ENCODE measurements around the gene WASF2.

WASF2 gene

GRCh38 chr1:27491748-27492700, 2.1 kb upstream of the WASF2 start:
- H4K20me1 ChIP-seq (ENCODE audit: insufficient read depth, low read length): peaks cover 8% of the 10 kb centered on the region; the same call in 1 of the 2 replicates
- TF ChIP-seq EZH2 (IDR thresholded peaks at IDR 0.05; ENCODE audit: borderline replicate concordance, low read depth, low read length, severe bottlenecking): no peak
- TF ChIP-seq CTCF (IDR thresholded peaks at IDR 0.05; ENCODE audit: borderline replicate concordance, extremely low read depth, low read length, poor library complexity, severe bottlenecking): no peak
- no peak overlapping the region for H3K9ac ChIP-seq (ENCODE audit: low read depth, low read length)
- no peaks in the 10 kb centered on the region for H3K27me3 ChIP-seq (ENCODE audit: insufficient read depth, low read length, poor library complexity)
- no peak for DNase-seq
- H3K36me3 ChIP-seq (ENCODE audit: insufficient read depth, low read length): peaks cover 3% of the 10 kb centered on the region; the same call in 1 of the 2 replicates
- no peak for ATAC-seq (ENCODE audit: insufficient read depth, low read depth)
- no peak overlapping the region for H3K4me2 ChIP-seq (ENCODE audit: insufficient read depth, low read length)
- no peaks in the 10 kb centered on the region for H3K9me3 ChIP-seq (ENCODE audit: insufficient read depth, low read length, severe bottlenecking)
- peaks cover 28% of the 10 kb centered on the region for H3K79me2 ChIP-seq (ENCODE audit: insufficient read depth, low read length)
- peak overlapping the region; percentile 64 for H2AFZ ChIP-seq (ENCODE audit: low read depth, low read length)
- H3K4me3 ChIP-seq (ENCODE audit: low read depth in 1 of 2, low read length in 2 of 2): no peak overlapping the region
- H3K27ac ChIP-seq (ENCODE audit: low read length): no peak overlapping the region
- peaks cover 22% of the 10 kb centered on the region for H3K4me1 ChIP-seq (ENCODE audit: insufficient read depth, low read length)

GRCh38 chr1:27489501-27489972, 430 bp downstream of the WASF2 start:
- no peaks in the 10 kb centered on the region for H3K27me3 ChIP-seq (ENCODE audit: insufficient read depth, low read length, poor library complexity)
- ATAC-seq (ENCODE audit: insufficient read depth, low read depth) (peak; percentile 51), DNase-seq (peak; percentile 46)
- peak overlapping the region; percentile 96 for H3K4me2 ChIP-seq (ENCODE audit: insufficient read depth, low read length)
- H3K4me3 ChIP-seq (ENCODE audit: low read depth in 1 of 2, low read length in 2 of 2): peak overlapping the region; percentile 68 to 95
- peak overlapping the region; percentile 83 for H2AFZ ChIP-seq (ENCODE audit: low read depth, low read length)
- peak overlapping the region; percentile 79 for H3K27ac ChIP-seq (ENCODE audit: low read length)
- TF ChIP-seq CTCF (IDR thresholded peaks at IDR 0.05; ENCODE audit: borderline replicate concordance, extremely low read depth, low read length, poor library complexity, severe bottlenecking): no peak
- no peak for TF ChIP-seq EZH2 (IDR thresholded peaks at IDR 0.05; ENCODE audit: borderline replicate concordance, low read depth, low read length, severe bottlenecking)
- peak overlapping the region; percentile 91 for H3K9ac ChIP-seq (ENCODE audit: low read depth, low read length)
- H3K4me1 ChIP-seq (ENCODE audit: insufficient read depth, low read length): peaks cover 22% of the 10 kb centered on the region
- H3K79me2 ChIP-seq (ENCODE audit: insufficient read depth, low read length): peaks cover 50% of the 10 kb centered on the region
- H3K36me3 ChIP-seq (ENCODE audit: insufficient read depth, low read length): peaks cover 3% of the 10 kb centered on the region; the same call in 1 of the 2 replicates
- peaks cover 8% of the 10 kb centered on the region; the same call in 1 of the 2 replicates for H4K20me1 ChIP-seq (ENCODE audit: insufficient read depth, low read length)
- no peaks in the 10 kb centered on the region for H3K9me3 ChIP-seq (ENCODE audit: insufficient read depth, low read length, severe bottlenecking)

GRCh38 chr1:27487966-27488884, 1.7 kb downstream of the WASF2 start:
- Histone ChIP-seq H3K79me2 (ENCODE audit: insufficient read depth, low read length) (peaks cover 63% of the 10 kb centered on the region), H4K20me1 (ENCODE audit: insufficient read depth, low read length) (peaks cover 17% of the 10 kb centered on the region), H3K4me1 (ENCODE audit: insufficient read depth, low read length) (peaks cover 22% of the 10 kb centered on the region), H3K27me3 (ENCODE audit: insufficient read depth, low read length, poor library complexity) (no peaks in the 10 kb centered on the region), H3K9ac (ENCODE audit: low read depth, low read length) (peak overlapping the region; percentile 91), H3K27ac (ENCODE audit: low read length) (peak overlapping the region; percentile 79), H3K4me3 (ENCODE audit: low read depth in 1 of 2, low read length in 2 of 2) (peak overlapping the region; percentile 68 to 95; a peak in 3 of 4 replicates), H3K4me2 (ENCODE audit: insufficient read depth, low read length) (peak overlapping the region; percentile 96), H3K36me3 (ENCODE audit: insufficient read depth, low read length) (peaks cover 6% of the 10 kb centered on the region), H3K9me3 (ENCODE audit: insufficient read depth, low read length, severe bottlenecking) (no peaks in the 10 kb centered on the region), H2AFZ (ENCODE audit: low read depth, low read length) (no peak overlapping the region)
- ATAC-seq (ENCODE audit: insufficient read depth, low read depth) (no peak), DNase-seq (peak; percentile 18)
- TF ChIP-seq EZH2 (IDR thresholded peaks at IDR 0.05; ENCODE audit: borderline replicate concordance, low read depth, low read length, severe bottlenecking) (no peak), CTCF (IDR thresholded peaks at IDR 0.05; ENCODE audit: borderline replicate concordance, extremely low read depth, low read length, poor library complexity, severe bottlenecking) (no peak)

All from DND-41 (cell line).